Neural cell (in vitro differentiated cells): ENCODE results near the gene AFAP1. TPM values are rescaled to one million over a fixed set of nuclear protein-coding genes. Genes with fewer than 3 reads are reported as not detected.

Experiments
- H2AFZ ChIP-seq: fragments of 200-600, 300-800 bp; sonication (generic), shearing (Covaris generic); 2 replicates; pipeline ENCODE4 v1.6.0; 2014; ENCODE audit warnings: low read depth, mild to moderate bottlenecking, antibody characterized with exemption, low read length, moderate library complexity
- H3F3A ChIP-seq: fragments of 200-600 bp; shearing (Covaris generic); 2 replicates; pipeline ENCODE4 v1.6.1; 2016; ENCODE audit warnings: mild to moderate bottlenecking, moderate library complexity, mixed read lengths, antibody characterized with exemption, low read length; ENCODE audit not compliant: insufficient read depth, poor library complexity, severe bottlenecking
- H3K27ac ChIP-seq: fragments of 200-600, 300-800 bp; sonication (generic), shearing (Covaris generic); 2 replicates; pipeline ENCODE4 v1.5.1; 2014; ENCODE audit warnings: mild to moderate bottlenecking, low read length, moderate library complexity
- H3K27me3 ChIP-seq: fragments of 300-800, 200-600 bp; sonication (generic), shearing (Covaris generic); 2 replicates; pipeline ENCODE4 v1.6.0; 2014; ENCODE audit warnings: mild to moderate bottlenecking, low read depth, low read length, moderate library complexity; ENCODE audit not compliant: insufficient read depth
- H3K36me3 ChIP-seq: fragments of 300-800, 200-600 bp; sonication (generic), shearing (Covaris generic); 2 replicates; pipeline ENCODE4 v1.5.1; 2014; ENCODE audit warnings: mild to moderate bottlenecking, antibody characterized with exemption, low read length, moderate library complexity; ENCODE audit not compliant: insufficient read depth
- H3K4me2 ChIP-seq: fragments of 300-800, 200-600 bp; sonication (generic), shearing (Covaris generic); 2 replicates; pipeline ENCODE4 v1.6.0; 2014; ENCODE audit warnings: mild to moderate bottlenecking, low read length
- H3K4me3 ChIP-seq: fragments of 300-800, 200-600 bp; sonication (generic), shearing (Covaris generic); 2 replicates; pipeline ENCODE4 v1.5.1; 2014; ENCODE audit warnings: mild to moderate bottlenecking, low read length, moderate library complexity
- H3K79me2 ChIP-seq: fragments of 200-600 bp; shearing (Covaris generic); replicated peaks from 2 replicates; pipeline ENCODE4 v1.6.0; 2014; ENCODE audit warnings: mild to moderate bottlenecking, low read length, moderate library complexity; ENCODE audit not compliant: insufficient read depth
- H3K9ac ChIP-seq: fragments of 300-800, 200-600 bp; sonication (generic), shearing (Covaris generic); 2 replicates; pipeline ENCODE4 v1.6.1; 2016; ENCODE audit warnings: mild to moderate bottlenecking, low read length, mixed read lengths
- H3K9me2 ChIP-seq: fragments of 200-600 bp; shearing (Covaris generic); 2 replicates; pipeline ENCODE4 v1.6.1; 2016; ENCODE audit warnings: mild to moderate bottlenecking, low read length, mixed read lengths; ENCODE audit not compliant: insufficient read depth
- H3K9me3 ChIP-seq: fragments of 200-600, 300-800 bp; sonication (generic), shearing (Covaris generic); 2 replicates; pipeline ENCODE4 v1.6.1; 2016; ENCODE audit warnings: mild to moderate bottlenecking, mixed run types, low read length, moderate library complexity, mixed read lengths
- H4K20me1 ChIP-seq: fragments of 200-600 bp; shearing (Covaris generic); 2 replicates; pipeline ENCODE4 v1.6.1; 2016; ENCODE audit warnings: mild to moderate bottlenecking, mixed run types; ENCODE audit not compliant: insufficient read depth
- CTCF ChIP-seq: fragments of 450-650 bp; IDR thresholded peaks from 2 replicates; pipeline ENCODE4 v1.5.1; 2014; ENCODE audit warnings: antibody characterized with exemption, mild to moderate bottlenecking, moderate library complexity; ENCODE audit not compliant: poor library complexity, severe bottlenecking
- EP300 ChIP-seq: fragments of 450-650 bp; conservative IDR thresholded peaks from 2 replicates; pipeline ENCODE4 v1.6.1; 2014; ENCODE audit warnings: antibody characterized with exemption, mild to moderate bottlenecking, moderate library complexity; ENCODE audit not compliant: poor library complexity, severe bottlenecking
- POLR2AphosphoS5 ChIP-seq: IDR thresholded peaks from 2 replicates; pipeline ENCODE4 v1.6.1; 2012
- RAD21 ChIP-seq: fragments of 450-650 bp; conservative IDR thresholded peaks from 2 replicates; pipeline ENCODE4 v1.6.1; 2014; ENCODE audit warnings: antibody characterized with exemption, mild to moderate bottlenecking, moderate library complexity
- SMC3 ChIP-seq: fragments of 450-650 bp; conservative IDR thresholded peaks from 2 replicates; pipeline ENCODE4 v1.6.1; 2014; ENCODE audit warnings: antibody characterized with exemption, mild to moderate bottlenecking, moderate library complexity; ENCODE audit not compliant: poor library complexity
- TAF1 ChIP-seq: IDR thresholded peaks from 2 replicates; pipeline ENCODE4 v1.6.1; 2012; ENCODE audit warnings: low read depth
- polyA plus RNA-seq: library from polyadenylated mRNA; depleted of rRNA; stranded (reverse); fragments of >200 nt; gene quantifications from 2 replicates; pipeline ENCODE4 v1.2.3, GENCODE V29; 2014
- TF ChIP-seq, protein P1 (sequence below): IDR thresholded peaks from 2 replicates; pipeline ENCODE4 v1.6.1; 2012; ENCODE audit warnings: borderline replicate concordance

AFAP1 gene
- polyA plus RNA-seq, 1 donor from 2014 or later: 38.9 TPM

GRCh38 chr4:7779432-7779768, 160.3 kb downstream of the AFAP1 start:
- H3K27me3 ChIP-seq: no peaks in the 10 kb centered on the region
- TF ChIP-seq TAF1: no peak
- H2AFZ ChIP-seq: no peak overlapping the region
- H3K36me3 ChIP-seq: peaks cover 1% of the 10 kb centered on the region
- H3K4me3 ChIP-seq: no peak overlapping the region
- no peaks in the 10 kb centered on the region for H4K20me1 ChIP-seq
- no peaks in the 10 kb centered on the region for H3K79me2 ChIP-seq
- H3K27ac ChIP-seq: no peak overlapping the region
- H3K9me3 ChIP-seq: no peaks in the 10 kb centered on the region
- no peak overlapping the region for H3K9ac ChIP-seq
- H3K4me2 ChIP-seq: no peak overlapping the region
- H3K9me2 ChIP-seq: no peaks in the 10 kb centered on the region
- no peaks in the 10 kb centered on the region for H3F3A ChIP-seq

- TF ChIP-seq CTCF (no peak), TAF1 (no peak), RAD21 (no peak), SMC3 (no peak), EP300 (peak; percentile 54), POLR2AphosphoS5 (peak; percentile 86)
- TF ChIP-seq, protein P1, sequence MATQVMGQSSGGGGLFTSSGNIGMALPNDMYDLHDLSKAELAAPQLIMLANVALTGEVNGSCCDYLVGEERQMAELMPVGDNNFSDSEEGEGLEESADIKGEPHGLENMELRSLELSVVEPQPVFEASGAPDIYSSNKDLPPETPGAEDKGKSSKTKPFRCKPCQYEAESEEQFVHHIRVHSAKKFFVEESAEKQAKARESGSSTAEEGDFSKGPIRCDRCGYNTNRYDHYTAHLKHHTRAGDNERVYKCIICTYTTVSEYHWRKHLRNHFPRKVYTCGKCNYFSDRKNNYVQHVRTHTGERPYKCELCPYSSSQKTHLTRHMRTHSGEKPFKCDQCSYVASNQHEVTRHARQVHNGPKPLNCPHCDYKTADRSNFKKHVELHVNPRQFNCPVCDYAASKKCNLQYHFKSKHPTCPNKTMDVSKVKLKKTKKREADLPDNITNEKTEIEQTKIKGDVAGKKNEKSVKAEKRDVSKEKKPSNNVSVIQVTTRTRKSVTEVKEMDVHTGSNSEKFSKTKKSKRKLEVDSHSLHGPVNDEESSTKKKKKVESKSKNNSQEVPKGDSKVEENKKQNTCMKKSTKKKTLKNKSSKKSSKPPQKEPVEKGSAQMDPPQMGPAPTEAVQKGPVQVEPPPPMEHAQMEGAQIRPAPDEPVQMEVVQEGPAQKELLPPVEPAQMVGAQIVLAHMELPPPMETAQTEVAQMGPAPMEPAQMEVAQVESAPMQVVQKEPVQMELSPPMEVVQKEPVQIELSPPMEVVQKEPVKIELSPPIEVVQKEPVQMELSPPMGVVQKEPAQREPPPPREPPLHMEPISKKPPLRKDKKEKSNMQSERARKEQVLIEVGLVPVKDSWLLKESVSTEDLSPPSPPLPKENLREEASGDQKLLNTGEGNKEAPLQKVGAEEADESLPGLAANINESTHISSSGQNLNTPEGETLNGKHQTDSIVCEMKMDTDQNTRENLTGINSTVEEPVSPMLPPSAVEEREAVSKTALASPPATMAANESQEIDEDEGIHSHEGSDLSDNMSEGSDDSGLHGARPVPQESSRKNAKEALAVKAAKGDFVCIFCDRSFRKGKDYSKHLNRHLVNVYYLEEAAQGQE: peak; percentile 41
- H3K4me2 ChIP-seq: no peak overlapping the region
- H2AFZ ChIP-seq: no peak overlapping the region
- no peaks in the 10 kb centered on the region for H3K79me2 ChIP-seq
- no peaks in the 10 kb centered on the region for H3K9me2 ChIP-seq
- no peaks in the 10 kb centered on the region for H4K20me1 ChIP-seq
- H3F3A ChIP-seq: no peaks in the 10 kb centered on the region
- no peaks in the 10 kb centered on the region for H3K27me3 ChIP-seq
- no peak overlapping the region for H3K9ac ChIP-seq
- no peak overlapping the region for H3K4me3 ChIP-seq
- H3K9me3 ChIP-seq: no peaks in the 10 kb centered on the region
- no peaks in the 10 kb centered on the region for H3K36me3 ChIP-seq
- H3K27ac ChIP-seq: peak overlapping the region; percentile 16
Measured at GRCh38 chr4:7778510-7779431, 160.9 kb downstream of the AFAP1 start.
